HG03103 (cell line): Measurements from ENCODE around the gene PRMT5.
A peak's percentile ranks its signal among the peaks of the same experiment; 100 is the strongest.

Experiments used
- ATAC-seq: cut with Tn5 transposase; IDR thresholded peaks from one replicate; pipeline ENCODE4 v1.9.1; 2021; ENCODE audit warnings: low read depth; ENCODE audit not compliant: unreplicated experiment

The PRMT5 gene

GRCh38 chr14:22878271-22879246 is 50.6 kb downstream of the PRMT5 start:
- no peak for ATAC-seq

- ATAC-seq: no peak
Observed at GRCh38 chr14:22877000-22877501, 52.1 kb downstream of the PRMT5 start.

GRCh38 chr14:22875748-22876319 is 53.3 kb downstream of the PRMT5 start:
- ATAC-seq: no peak

- no peak for ATAC-seq
Observed at GRCh38 chr14:22875003-22875747, 54.0 kb downstream of the PRMT5 start.

- no peak for ATAC-seq
Observed at GRCh38 chr14:22872833-22873520, 56.2 kb downstream of the PRMT5 start.

GRCh38 chr14:22872033-22872832 is 56.9 kb downstream of the PRMT5 start:
- no peak for ATAC-seq

- peak; percentile 53 for ATAC-seq
Observed at GRCh38 chr14:22871224-22872032, 57.7 kb downstream of the PRMT5 start, which contains the start of gene LRP10. LRP10 (plus strand) TSS chr14:22871740; CDS start chr14:22872304, 564 bp downstream.

GRCh38 chr14:22870811-22871223 is 58.4 kb downstream of the PRMT5 start:
- ATAC-seq: peak; percentile 45
